ENCODE results near the gene CREBL2. TPM values are rescaled to one million over a fixed set of nuclear protein-coding genes. Genes with fewer than 3 reads are reported as not detected.

The CREBL2 gene
- total and polyA plus RNA-seq, 10 of the 15 experiments (the other 5 are each of a cell fraction or from before 2014, with no cell fraction given) = 4.6 to 19.1 (median 13.5) TPM

DNA sequence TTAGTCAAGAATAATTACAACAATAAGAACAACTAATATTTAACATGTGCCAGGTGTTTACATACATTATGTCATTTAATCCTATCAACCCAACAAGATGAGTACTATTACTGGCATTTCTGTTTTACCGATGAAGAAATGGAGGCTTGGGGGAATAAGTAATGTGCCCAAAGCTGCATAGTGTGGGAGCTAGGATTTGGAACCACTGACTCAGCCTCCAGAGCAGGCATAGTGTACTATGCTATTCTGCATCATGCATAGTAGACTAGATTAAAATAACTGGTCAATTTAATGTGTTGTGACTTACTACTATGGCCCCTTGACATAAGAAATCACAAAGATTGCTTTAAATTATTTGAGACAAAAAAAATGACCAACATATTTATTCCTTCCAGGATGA lies 74.8 kb downstream of the CREBL2 start:
- no TSS peak for BruUV-seq (replicated peaks)
- TF ChIP-seq TARDBP (IDR thresholded peaks at IDR 0.05; ENCODE audit: borderline replicate concordance) (no peak), ESRRA (IDR thresholded peaks at IDR 0.05; ENCODE audit: low read length) (no peak), ZBED1 (IDR thresholded peaks at IDR 0.05; ENCODE audit: borderline replicate concordance) (no peak), BCL11A (IDR thresholded peaks at IDR 0.05; ENCODE audit: low read depth, low read length) (no peak), GABPA (IDR thresholded peaks at IDR 0.05; ENCODE audit: low read depth) (no peak), CHD4 (IDR thresholded peaks at IDR 0.05) (no peak), NFYA (IDR thresholded peaks at IDR 0.05; ENCODE audit: borderline replicate concordance, low read depth, low read length) (no peak)
- TF ChIP-seq, protein P1, sequence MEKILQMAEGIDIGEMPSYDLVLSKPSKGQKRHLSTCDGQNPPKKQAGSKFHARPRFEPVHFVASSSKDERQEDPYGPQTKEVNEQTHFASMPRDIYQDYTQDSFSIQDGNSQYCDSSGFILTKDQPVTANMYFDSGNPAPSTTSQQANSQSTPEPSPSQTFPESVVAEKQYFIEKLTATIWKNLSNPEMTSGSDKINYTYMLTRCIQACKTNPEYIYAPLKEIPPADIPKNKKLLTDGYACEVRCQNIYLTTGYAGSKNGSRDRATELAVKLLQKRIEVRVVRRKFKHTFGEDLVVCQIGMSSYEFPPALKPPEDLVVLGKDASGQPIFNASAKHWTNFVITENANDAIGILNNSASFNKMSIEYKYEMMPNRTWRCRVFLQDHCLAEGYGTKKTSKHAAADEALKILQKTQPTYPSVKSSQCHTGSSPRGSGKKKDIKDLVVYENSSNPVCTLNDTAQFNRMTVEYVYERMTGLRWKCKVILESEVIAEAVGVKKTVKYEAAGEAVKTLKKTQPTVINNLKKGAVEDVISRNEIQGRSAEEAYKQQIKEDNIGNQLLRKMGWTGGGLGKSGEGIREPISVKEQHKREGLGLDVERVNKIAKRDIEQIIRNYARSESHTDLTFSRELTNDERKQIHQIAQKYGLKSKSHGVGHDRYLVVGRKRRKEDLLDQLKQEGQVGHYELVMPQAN (conservative IDR thresholded peaks at IDR 0.05) = no peak
- TF ChIP-seq, protein P2, sequence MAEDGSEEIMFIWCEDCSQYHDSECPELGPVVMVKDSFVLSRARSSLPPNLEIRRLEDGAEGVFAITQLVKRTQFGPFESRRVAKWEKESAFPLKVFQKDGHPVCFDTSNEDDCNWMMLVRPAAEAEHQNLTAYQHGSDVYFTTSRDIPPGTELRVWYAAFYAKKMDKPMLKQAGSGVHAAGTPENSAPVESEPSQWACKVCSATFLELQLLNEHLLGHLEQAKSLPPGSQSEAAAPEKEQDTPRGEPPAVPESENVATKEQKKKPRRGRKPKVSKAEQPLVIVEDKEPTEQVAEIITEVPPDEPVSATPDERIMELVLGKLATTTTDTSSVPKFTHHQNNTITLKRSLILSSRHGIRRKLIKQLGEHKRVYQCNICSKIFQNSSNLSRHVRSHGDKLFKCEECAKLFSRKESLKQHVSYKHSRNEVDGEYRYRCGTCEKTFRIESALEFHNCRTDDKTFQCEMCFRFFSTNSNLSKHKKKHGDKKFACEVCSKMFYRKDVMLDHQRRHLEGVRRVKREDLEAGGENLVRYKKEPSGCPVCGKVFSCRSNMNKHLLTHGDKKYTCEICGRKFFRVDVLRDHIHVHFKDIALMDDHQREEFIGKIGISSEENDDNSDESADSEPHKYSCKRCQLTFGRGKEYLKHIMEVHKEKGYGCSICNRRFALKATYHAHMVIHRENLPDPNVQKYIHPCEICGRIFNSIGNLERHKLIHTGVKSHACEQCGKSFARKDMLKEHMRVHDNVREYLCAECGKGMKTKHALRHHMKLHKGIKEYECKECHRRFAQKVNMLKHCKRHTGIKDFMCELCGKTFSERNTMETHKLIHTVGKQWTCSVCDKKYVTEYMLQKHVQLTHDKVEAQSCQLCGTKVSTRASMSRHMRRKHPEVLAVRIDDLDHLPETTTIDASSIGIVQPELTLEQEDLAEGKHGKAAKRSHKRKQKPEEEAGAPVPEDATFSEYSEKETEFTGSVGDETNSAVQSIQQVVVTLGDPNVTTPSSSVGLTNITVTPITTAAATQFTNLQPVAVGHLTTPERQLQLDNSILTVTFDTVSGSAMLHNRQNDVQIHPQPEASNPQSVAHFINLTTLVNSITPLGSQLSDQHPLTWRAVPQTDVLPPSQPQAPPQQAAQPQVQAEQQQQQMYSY (CRISPR knock-in tag; IDR thresholded peaks at IDR 0.05) = no peak
- TF ChIP-seq, protein P3, sequence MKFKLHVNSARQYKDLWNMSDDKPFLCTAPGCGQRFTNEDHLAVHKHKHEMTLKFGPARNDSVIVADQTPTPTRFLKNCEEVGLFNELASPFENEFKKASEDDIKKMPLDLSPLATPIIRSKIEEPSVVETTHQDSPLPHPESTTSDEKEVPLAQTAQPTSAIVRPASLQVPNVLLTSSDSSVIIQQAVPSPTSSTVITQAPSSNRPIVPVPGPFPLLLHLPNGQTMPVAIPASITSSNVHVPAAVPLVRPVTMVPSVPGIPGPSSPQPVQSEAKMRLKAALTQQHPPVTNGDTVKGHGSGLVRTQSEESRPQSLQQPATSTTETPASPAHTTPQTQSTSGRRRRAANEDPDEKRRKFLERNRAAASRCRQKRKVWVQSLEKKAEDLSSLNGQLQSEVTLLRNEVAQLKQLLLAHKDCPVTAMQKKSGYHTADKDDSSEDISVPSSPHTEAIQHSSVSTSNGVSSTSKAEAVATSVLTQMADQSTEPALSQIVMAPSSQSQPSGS (IDR thresholded peaks at IDR 0.05; ENCODE audit: low read length) = no peak
- TF ChIP-seq, protein P4, sequence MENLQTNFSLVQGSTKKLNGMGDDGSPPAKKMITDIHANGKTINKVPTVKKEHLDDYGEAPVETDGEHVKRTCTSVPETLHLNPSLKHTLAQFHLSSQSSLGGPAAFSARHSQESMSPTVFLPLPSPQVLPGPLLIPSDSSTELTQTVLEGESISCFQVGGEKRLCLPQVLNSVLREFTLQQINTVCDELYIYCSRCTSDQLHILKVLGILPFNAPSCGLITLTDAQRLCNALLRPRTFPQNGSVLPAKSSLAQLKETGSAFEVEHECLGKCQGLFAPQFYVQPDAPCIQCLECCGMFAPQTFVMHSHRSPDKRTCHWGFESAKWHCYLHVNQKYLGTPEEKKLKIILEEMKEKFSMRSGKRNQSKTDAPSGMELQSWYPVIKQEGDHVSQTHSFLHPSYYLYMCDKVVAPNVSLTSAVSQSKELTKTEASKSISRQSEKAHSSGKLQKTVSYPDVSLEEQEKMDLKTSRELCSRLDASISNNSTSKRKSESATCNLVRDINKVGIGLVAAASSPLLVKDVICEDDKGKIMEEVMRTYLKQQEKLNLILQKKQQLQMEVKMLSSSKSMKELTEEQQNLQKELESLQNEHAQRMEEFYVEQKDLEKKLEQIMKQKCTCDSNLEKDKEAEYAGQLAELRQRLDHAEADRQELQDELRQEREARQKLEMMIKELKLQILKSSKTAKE (IDR thresholded peaks at IDR 0.05; ENCODE audit: low read depth, poor library complexity, severe bottlenecking) = no peak

More for the DNA sequence above, 74.8 kb downstream of the CREBL2 start:
- ATAC-seq (no peak), FAIRE-seq (no peak), DNase-seq (ENCODE audit: low read depth, low spot score) (no peak)
- H3K4me2 ChIP-seq (ENCODE audit: control insufficient read depth, insufficient read depth) = no peak overlapping the region
- peaks cover 24% of the 10 kb centered on the region for H3K4me1 ChIP-seq (ENCODE audit: control insufficient read depth, insufficient read depth, low read length)
- intact Hi-C loops (cut with micrococcal nuclease; ENCODE audit: unreplicated experiment) (no loop called here), in situ Hi-C loops (cut with MboI) (no loop called here)
- no peak overlapping the region for H3K9ac ChIP-seq (ENCODE audit: control insufficient read depth, insufficient read depth, low read length)
- H4K20me1 ChIP-seq (ENCODE audit: control insufficient read depth, insufficient read depth) = no peaks in the 10 kb centered on the region
- no peak overlapping the region for H3K4me3 ChIP-seq
- no peaks in the 10 kb centered on the region for H3K9me3 ChIP-seq (replicated peaks; ENCODE audit: control insufficient read depth, insufficient read depth, low read length)
- WGBS (ENCODE audit: insufficient coverage, insufficient replicate concordance, low lambda C conversion rate, missing lambda C conversion rate) = 100% methylated on average over 1 of the region's 1 CpG
- no peak overlapping the region for H3K27ac ChIP-seq (ENCODE audit: control insufficient read depth, insufficient read depth)
- SMC1A ChIA-PET (ENCODE audit: uncharacterized antibody, unreplicated experiment) = interaction anchor here (3.1 kb wide), 1 partner anchor 11 kb away, joined by 11 read pairs; no protein-coding TSS in a partner anchor
- CTCF ChIA-PET = no interaction called here
- RAD21 ChIA-PET (ENCODE audit: unreplicated experiment) = no interaction called here
- no peaks in the 10 kb centered on the region for H3K79me2 ChIP-seq (ENCODE audit: control insufficient read depth, insufficient read depth, low read length)
- POLR2A ChIA-PET = no interaction called here
- no peaks in the 10 kb centered on the region for H3K27me3 ChIP-seq (replicated peaks in 1 of 2; ENCODE audit: control insufficient read depth in 2 of 2, insufficient read depth in 2 of 2, low read length in 1 of 2)
- no peaks in the 10 kb centered on the region; a peak in 1 of 4 replicates for H3K36me3 ChIP-seq (ENCODE audit: control insufficient read depth in 2 of 2, insufficient read depth in 2 of 2, low read length in 1 of 2)
- H2AFZ ChIP-seq (ENCODE audit: control insufficient read depth, low read depth, low read length) = no peak overlapping the region

Measured in GM12878 (cell line).